ENCODE data around the gene NR3C1. TPM values are rescaled to one million over a fixed set of nuclear protein-coding genes. Genes with fewer than 3 reads are reported as not detected.

NR3C1 gene
- total and polyA plus RNA-seq, 2 donors (not counting 1 experiment from before 2014, with no cell fraction given), result 17.6 to 218 TPM

GRCh38 chr5:143261748-143262392, 141.6 kb downstream of the NR3C1 start:
- CTCF ChIA-PET, result no interaction called here
- H3K9me3 Mint-ChIP-seq (ENCODE audit: insufficient read depth), result peaks cover 6% of the 10 kb centered on the region
- no peaks in the 10 kb centered on the region for H3K4me1 ChIP-seq (ENCODE audit: control insufficient read depth in 2 of 2, insufficient read depth in 2 of 2, low read length in 2 of 2)
- no peak overlapping the region for H3K4me3 Mint-ChIP-seq
- H3K79me2 ChIP-seq (ENCODE audit: control insufficient read depth, insufficient read depth, low read length), result no peaks in the 10 kb centered on the region
- H3K4me2 ChIP-seq (replicated peaks; ENCODE audit: low read depth, low read length, poor library complexity, severe bottlenecking), result no peak overlapping the region
- H3K27me3 ChIP-seq (replicated peaks in 1 of 4; ENCODE audit: control extremely low read depth in 1 of 4, control insufficient read depth in 3 of 4, insufficient read depth in 4 of 4, low read length in 3 of 4), result no peaks in the 10 kb centered on the region
- H3K4me3 ChIP-seq (ENCODE audit: control extremely low read depth in 1 of 5, extremely low read depth in 1 of 5, insufficient read depth in 1 of 5, low read depth in 2 of 5, low read length in 4 of 5), result no peak overlapping the region
- no peaks in the 10 kb centered on the region for H3K4me1 Mint-ChIP-seq
- TF ChIP-seq EZH2 (IDR thresholded peaks at IDR 0.05; ENCODE audit: borderline replicate concordance, insufficient read depth, low read depth, low read length, poor library complexity, severe bottlenecking) (no peak), CTCF (IDR thresholded peaks at IDR 0.05) (no peak)
- POLR2A ChIA-PET, result no interaction called here
- no peak for ATAC-seq (ENCODE audit: low read depth)
- no peak for DNase-seq
- H3K27me3 Mint-ChIP-seq, result no peaks in the 10 kb centered on the region
- H3K9ac ChIP-seq (ENCODE audit: low read length), result no peak overlapping the region
- 90% methylated on average over 3 of the region's 7 CpGs for WGBS (ENCODE audit: insufficient coverage)
- no peak overlapping the region for H3K27ac ChIP-seq (ENCODE audit: low read length in 2 of 2)
- H2AFZ ChIP-seq (ENCODE audit: insufficient read depth, low read depth, low read length, poor library complexity, severe bottlenecking), result no peak overlapping the region
- H3K36me3 ChIP-seq (replicated peaks in 1 of 2; ENCODE audit: control extremely low read depth in 1 of 2, control insufficient read depth in 1 of 2, extremely low read depth in 1 of 2, insufficient read depth in 2 of 2, low read length in 1 of 2), result no peaks in the 10 kb centered on the region
- peaks cover 0 to 3% (median 0%) of the 10 kb centered on the region in 3 donors for H3K9me3 ChIP-seq (ENCODE audit: control extremely low read depth in 1 of 3, control insufficient read depth in 2 of 3, insufficient read depth in 1 of 3, low read length in 2 of 3)
- intact Hi-C loops (cut with micrococcal nuclease), result no loop called here
- no peak overlapping the region for H3K27ac Mint-ChIP-seq
- no peaks in the 10 kb centered on the region for H4K20me1 ChIP-seq (ENCODE audit: control insufficient read depth, insufficient read depth, low read length, poor library complexity, severe bottlenecking)

DNA sequence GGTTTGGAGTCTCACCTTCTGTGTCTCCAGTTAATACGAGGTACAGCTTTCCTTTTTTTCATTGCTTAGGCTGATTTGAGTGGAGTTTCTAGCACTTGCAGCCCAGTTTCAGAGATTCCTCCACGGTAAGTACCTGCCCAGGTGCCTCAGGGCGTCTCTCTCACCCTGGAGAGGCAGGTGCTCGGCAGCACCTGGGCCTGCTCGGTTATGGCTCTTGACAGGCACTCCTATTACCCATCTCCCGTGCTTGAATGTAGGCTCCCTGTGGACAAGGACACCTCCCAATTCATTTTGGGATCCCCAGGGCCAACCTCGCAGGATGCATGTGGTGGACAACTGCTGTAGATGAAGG, 144.3 kb downstream of the NR3C1 start:
- Mint-ChIP-seq H3K27ac (no peak overlapping the region), H3K4me1 (no peaks in the 10 kb centered on the region), H3K27me3 (no peaks in the 10 kb centered on the region), H3K9me3 (ENCODE audit: insufficient read depth) (no peaks in the 10 kb centered on the region), H3K4me3 (no peak overlapping the region)
- ChIA-PET CTCF (interaction anchor here (0.6 kb wide), 1 partner anchor 464 kb away, joined by 3 read pairs; no protein-coding TSS in a partner anchor), POLR2A (no interaction called here)
- Histone ChIP-seq H3K9ac (ENCODE audit: low read length) (no peak overlapping the region), H4K20me1 (ENCODE audit: control insufficient read depth, insufficient read depth, low read length, poor library complexity, severe bottlenecking) (no peaks in the 10 kb centered on the region), H3K4me2 (replicated peaks; ENCODE audit: low read depth, low read length, poor library complexity, severe bottlenecking) (no peak overlapping the region), H3K9me3 (ENCODE audit: control extremely low read depth in 1 of 3, control insufficient read depth in 2 of 3, insufficient read depth in 1 of 3, low read length in 2 of 3) (no peaks in the 10 kb centered on the region), H3K4me1 (ENCODE audit: control insufficient read depth in 2 of 2, insufficient read depth in 2 of 2, low read length in 2 of 2) (no peaks in the 10 kb centered on the region), H2AFZ (ENCODE audit: insufficient read depth, low read depth, low read length, poor library complexity, severe bottlenecking) (no peak overlapping the region), H3K27me3 (replicated peaks in 1 of 4; ENCODE audit: control extremely low read depth in 1 of 4, control insufficient read depth in 3 of 4, insufficient read depth in 4 of 4, low read length in 3 of 4) (no peaks in the 10 kb centered on the region), H3K27ac (ENCODE audit: low read length in 2 of 2) (no peak overlapping the region), H3K79me2 (ENCODE audit: control insufficient read depth, insufficient read depth, low read length) (no peaks in the 10 kb centered on the region), H3K4me3 (ENCODE audit: control extremely low read depth in 1 of 5, extremely low read depth in 1 of 5, insufficient read depth in 1 of 5, low read depth in 2 of 5, low read length in 4 of 5) (no peak overlapping the region), H3K36me3 (replicated peaks in 1 of 2; ENCODE audit: control extremely low read depth in 1 of 2, control insufficient read depth in 1 of 2, extremely low read depth in 1 of 2, insufficient read depth in 2 of 2, low read length in 1 of 2) (no peaks in the 10 kb centered on the region)
- intact Hi-C loops (cut with micrococcal nuclease), result no loop called here
- WGBS (ENCODE audit: insufficient coverage), result 95% methylated on average over 6 of the region's 7 CpGs
- no peak for ATAC-seq (ENCODE audit: low read depth)
- TF ChIP-seq CTCF (IDR thresholded peaks at IDR 0.05), result no peak
- no peak for DNase-seq
